CD4-positive, alpha-beta T cell treated with Interleukin-17A for 4 hours (primary cell): ENCODE results near the gene EHMT1.
"Not testable (repeated sequence)": the region's sequence is repeated elsewhere in the genome, so short reads cannot be mapped to it uniquely, and the experiment has no call there.

Experiments
- DNase-seq: peaks from one replicate; pipeline ENCODE4 v3.0.0-alpha.2; 2020; ENCODE audit warnings: mixed read lengths

The EHMT1 gene

DNA sequence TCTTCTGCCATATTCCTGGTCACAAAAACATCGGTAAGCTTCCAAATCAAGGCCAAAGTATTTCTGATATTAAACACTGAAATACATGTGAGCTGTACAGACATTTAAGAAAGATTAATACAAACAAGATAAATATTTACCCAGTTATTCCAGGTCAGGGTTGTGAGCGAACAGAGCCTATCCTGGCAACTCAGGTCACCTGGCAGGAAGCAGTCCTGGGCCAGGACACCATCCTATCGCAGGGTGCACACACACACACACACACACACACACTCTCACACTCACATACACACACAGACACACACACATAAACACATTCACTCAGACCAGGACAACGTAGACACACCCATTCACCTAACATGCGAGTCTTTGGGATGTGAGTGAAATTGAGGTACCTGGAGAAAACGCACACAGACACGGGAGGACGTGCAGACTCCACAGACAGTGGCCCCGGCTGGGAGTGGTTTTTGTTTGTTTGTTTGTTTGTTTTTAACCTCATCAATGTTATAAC is 176.4 kb downstream of the EHMT1 start:
- DNase-seq = no peak

DNA sequence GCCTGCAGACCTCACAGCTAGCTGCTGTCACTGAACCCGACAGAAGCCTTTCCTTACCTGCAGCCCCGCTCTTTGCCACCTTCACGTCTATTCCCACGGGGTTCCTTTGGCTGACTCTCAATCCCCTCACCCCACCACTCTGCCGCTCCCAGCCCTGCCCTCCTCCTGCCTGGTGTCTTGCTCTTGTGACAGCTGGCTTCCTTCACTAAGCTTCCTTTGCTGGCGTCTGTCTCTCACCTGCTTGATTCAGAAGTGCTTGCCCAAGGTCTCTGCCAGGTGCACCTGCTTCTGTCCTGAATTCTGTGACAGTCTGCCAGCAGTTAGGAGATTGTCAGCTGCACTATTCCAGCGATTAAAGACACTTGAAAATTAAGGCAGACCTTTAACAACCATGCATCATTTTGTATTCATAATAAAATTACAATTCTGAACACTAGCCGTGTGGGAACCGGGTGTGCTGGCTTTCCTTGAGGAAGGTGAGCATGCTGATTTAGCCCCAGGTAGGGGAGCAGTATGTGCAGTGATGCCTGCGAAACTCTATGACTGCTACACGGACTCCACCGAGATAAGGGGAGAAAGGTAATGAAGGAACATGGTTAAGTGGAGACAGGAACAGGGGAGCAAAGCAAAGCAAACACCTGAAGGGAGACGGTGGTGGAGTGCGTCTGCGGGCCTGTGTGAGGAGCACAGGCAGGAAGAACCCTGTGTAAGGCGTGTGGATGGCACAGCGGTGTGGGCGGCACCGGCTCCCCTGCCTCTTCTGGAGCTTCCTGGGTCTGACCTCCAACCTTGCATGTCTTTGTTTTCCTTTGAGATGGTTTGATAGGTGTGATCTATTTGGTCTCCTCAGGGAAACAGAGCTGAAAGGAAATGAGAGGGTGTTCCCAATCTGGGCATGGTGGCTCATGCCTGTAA is 178.7 kb downstream of the EHMT1 start:
- DNase-seq = no peak

DNA sequence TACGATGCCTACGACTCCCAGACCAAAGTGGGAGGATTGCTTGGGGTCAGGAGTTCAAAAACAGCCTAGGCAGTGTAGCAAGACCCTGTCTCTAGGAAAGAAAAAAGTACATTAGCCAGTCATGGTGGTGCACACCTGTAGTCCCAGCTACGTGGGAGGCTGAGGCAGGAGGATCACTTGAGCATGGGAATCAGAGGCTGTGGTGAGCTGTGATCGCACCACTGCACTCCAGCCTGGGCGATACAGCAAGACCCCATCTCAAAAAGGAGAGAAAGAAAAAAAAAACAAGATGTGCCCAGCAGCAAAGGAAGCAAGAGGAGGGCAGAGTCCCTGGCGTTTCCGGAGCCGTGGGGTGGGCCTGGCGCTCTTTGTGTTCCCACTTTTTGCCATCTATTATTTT is 179.3 kb downstream of the EHMT1 start:
- DNase-seq = no peak

DNA sequence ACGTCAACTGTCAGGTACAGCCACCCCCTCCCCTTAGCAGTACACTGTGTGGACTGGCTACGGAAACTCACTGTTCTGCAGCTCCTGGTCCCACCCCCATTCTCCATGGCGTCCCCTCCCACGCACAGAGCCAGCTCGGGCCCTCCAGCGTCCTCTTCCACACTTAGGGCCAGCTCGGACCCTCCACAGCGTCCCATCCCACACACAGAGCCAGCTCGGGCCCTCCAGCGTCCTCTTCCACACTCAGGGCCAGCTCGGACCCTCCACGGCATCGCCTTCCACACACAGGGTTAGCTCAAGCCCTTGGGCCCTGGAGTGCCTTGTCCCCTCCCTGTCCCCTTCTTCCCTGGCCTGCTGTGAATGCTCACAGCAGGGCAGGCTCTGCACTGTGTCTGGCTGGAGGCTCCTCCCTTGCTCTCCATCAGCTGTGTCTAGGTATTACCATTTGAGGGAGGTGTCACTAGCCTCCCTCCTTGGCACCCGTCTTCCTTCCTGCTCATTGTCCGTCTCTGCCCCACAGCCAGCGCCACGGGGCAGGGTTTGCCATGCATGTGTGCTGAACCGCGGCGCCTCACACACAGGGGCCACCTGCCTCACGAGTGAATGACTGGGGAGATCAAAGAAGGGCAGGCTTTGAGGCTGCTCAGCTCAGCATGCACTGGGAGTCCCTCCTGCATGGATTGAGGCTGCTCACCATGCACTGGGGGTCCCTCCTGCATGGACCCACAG is 180.3 kb downstream of the EHMT1 start:
- no peak for DNase-seq

DNA sequence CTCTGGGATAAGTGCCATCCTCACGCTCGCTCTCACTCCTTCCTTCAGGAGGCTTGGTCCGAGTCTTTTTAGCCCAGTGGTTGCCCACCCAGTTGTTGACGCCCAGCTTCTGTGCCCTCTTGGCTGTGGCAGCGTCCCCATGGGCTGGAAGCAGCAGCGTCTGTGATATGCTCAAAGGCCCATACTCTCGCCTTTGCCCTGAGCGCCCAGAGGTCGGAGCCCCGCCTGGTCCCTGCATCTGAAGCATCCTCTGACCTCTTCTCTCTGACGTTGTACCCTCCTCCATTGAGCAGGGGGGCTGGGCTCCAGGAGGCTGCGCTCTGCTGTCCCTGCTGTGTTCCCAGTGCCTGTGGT is 180.8 kb downstream of the EHMT1 start:
- no peak for DNase-seq

DNA sequence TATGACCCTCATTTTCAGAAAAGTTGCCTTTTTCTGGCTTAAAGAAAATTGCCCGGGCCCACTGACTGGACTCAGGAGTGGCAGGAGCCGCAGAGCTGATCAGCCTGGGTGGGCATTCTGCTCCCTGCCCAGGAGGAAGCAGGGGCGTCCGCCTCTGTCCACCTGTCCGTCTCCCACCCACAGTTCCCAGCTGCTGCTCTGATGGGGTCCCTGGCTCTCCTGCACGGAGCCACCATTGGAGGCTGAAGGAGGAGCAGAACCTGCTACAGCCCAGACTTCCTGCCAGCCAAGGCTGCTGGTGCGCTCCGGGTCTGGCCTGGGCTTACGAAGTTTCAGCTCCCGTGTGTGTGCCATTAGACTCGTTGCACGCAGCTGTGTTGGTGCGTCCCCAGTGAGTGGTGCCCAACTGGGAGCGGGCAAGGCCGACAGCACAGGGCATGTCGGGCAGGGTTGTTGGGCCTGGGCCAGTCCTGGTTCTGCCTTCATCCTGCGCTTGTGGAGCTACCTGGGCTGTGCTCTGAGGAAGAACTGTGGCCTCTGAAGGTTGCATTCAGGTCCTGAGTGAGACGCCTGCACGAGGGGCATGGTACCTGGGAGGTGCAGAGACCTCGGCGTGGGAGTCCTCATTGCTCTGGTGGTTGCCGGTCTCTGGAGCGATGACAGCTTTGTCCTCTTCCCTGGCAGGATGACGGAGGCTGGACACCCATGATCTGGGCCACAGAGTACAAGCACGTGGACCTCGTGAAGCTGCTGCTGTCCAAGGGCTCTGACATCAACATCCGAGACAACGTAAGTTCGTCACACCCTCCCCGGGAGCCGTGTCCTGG is 181.6 kb downstream of the EHMT1 start:
- DNase-seq = no peak

DNA sequence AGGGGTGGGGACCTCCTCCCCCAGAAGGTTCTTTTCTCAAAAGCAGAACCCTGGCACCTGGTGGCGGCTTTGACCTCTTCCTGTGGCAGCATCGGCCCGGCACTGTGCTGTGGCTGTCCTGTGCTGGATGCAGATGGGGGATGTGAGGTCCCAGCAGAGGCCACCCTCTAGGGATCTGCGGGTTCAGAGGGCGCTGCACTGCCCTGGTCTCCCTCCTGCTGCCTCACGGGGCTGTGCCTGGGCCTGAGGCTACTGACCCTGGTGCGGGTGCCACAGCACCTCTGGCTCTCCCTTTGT is 182.2 kb downstream of the EHMT1 start:
- DNase-seq = no peak

DNA sequence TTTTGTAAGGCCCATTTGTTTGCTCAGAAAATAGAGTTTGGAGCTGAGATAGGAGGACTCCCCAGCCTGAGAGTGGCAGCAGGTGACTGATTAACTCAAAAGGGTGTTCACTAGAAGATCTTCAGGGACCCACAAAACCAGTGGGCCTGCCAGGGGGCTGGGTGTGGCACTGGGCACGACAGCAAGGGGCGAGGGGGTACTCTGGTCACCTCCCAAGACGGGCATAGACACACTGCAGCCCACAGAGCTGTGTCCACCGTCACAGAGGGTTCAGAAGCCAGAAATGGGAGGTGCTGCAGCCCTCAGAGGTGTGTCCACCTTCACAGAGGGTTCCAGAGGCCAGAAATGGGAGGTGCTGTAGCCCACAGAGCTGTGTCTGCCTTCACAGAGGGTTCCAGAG is 183.2 kb downstream of the EHMT1 start:
- no peak for DNase-seq

DNA sequence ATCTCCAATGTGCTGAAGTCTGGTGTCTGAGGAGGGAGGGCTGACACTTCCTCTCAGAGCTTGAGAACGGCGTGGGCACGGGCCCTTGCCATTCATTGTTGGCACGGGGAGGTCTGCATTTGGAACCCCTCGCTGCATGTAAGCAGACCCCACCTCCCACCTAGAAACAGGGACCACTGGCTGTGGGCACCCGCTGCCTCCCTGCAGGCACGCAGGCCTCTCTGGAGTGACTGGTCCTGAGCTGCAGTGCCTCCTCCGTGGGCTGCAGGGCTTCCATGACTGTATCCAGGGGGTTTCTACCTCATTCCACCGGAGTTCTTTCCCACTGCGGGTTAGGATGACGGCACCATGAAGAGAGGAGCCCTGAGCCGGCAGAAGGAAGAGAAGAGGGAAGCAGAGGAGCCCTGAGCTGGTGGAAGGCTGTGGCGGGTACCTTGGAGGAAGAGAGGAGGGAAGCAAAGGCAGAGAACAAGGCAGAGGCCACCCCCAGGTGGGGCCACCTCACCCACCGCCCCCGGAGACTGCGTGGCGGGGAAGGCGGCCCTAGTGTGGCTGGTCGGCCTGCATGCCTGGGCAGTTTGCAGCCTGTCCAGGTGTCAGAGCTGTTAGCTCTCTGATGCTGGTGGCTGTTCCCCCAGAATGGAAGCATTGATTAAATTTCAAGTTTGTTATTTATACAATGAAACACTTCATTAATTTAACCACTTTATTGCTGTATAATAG is 183.9 kb downstream of the EHMT1 start:
- DNase-seq = no peak

DNA sequence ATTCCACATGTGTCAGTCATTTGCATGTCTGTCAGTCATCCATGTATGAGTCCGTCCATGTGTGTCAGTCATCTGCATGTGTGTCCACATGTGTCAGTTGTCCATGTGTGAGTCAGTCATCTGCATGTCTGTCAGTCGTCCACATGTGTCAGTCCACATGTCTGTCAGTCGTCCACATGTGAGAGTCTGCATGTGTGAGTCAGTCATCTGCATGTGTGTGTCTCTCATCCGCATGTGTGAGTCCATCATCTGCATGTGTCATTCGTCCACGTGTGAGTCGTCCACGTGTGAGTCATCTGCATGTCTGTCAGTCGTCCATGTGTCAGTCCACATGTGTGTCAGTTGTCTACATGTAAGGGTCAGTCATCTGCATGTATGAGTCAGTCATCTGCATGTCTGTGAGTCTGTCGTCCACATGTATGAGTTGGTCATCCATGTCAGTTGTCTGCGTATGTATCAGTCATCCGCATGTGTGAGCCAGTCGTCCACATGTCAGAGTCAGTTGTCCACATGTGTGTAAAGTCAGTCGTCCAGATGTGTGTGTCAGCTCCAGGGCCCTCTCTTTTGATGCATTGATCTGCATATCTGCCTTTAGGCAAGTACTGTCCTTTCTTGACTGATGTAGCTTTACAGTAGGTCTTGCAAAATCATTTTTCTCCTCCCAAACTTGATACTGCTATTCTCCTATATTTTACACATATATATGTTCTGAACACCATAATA is 186.3 kb downstream of the EHMT1 start:
- DNase-seq = no peak

DNA sequence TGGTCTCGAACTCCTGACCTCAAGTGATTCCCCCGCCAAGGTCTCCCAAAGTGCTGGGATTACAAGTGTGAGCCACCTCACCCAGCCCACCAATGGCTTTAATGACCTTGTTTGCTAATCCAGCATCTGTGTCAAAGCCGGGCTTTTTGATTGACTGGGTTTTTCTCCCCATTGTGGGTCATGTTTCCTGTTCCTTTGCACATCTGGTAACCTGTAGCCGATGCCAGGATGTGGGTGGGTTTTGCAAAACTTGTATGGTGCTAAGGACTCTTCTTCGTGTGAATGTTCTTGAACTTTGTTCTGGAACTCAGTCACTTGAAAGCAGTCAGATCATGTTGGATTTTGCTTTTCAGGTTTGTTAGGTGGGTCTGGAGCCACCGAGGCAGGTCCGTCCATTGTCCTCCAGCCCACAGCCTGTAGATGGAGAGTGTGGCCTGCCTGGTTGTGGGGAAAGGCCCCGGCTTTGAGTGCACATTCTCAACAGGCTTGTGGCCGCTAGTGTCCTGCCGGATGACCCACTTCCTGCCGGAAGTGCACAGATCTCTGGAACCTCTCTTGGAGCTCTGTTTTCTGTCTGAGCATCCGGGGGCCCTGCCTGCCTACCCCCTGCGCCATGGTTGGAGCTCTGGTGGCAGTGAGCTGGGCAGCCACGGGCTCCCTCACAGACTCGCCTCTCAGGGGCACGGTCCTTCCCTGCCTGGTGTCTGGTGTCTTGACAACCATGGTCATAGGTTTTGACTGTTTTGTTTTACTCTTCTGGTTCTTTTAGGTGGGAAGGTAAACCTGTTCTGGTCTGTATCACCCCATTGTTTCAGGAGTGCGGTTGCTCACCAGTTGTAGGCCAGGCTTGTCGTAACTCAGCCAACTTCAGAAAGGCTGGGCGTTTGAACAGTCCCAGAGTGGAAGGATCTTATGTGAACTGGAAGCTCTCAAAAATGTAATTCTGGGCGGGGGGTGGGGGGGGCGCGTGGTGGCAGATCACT is 189.2 kb downstream of the EHMT1 start:
- DNase-seq = no peak

DNA sequence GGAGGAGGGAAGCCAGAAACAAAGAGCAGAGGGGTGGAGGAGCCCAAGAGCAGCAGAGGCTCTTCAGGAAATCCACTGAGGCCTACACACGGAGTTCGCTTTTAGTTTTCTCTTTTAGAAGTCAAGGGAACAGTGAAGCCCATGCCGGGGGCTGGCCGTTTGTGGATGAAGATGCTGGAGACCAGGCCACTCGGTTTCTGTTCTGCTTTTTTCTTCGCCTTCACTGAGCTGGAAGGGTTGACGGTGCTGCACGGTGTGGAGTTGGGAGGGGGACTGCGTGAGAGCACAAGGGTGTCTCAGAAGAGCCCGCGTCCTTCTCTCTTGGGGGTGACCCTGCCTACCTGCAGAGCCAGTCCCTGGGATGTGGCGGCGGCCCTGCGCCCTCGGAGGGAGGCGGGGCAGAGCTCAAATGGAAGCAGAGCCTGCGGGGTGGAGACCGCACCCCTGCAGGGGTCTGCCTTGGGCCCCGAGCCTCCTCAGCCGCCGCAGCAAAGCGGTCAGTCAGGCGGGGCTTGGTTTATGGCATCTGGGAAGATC is 190.3 kb downstream of the EHMT1 start:
- DNase-seq = no peak

DNA sequence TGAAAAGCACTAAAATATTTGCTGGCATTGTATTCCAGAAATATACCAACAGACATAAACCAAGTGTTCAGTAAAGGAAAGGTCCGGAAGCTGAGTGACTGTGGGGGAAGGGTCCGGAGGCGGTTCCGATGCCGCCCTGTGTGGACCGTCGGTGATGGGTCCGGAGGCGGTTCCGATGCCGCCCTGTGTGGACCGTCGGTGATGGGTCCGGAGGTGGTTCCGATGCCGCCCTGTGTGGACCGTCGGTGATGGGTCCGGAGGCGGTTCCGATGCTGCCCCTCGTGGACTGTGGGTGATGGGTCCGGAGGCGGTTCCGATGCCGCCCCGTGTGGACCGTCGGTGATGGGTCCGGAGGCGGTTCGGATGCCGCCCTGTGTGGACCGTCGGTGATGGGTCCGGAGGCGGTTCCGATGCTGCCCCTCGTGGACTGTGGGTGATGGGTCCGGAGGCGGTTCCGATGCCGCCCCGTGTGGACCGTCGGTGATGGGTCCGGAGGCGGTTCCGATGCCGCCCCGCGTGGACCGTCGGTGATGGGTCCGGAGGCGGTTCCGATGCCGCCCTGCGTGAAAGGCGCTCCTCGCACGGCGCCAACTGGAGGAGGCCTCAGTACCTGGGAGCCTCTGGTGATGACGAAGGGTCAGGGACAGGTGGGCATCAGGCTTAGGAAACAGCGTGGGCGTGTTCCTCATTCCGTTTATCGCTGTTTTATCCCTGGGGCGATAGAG is 191.1 kb downstream of the EHMT1 start:
- DNase-seq = not testable (repeated sequence)

DNA sequence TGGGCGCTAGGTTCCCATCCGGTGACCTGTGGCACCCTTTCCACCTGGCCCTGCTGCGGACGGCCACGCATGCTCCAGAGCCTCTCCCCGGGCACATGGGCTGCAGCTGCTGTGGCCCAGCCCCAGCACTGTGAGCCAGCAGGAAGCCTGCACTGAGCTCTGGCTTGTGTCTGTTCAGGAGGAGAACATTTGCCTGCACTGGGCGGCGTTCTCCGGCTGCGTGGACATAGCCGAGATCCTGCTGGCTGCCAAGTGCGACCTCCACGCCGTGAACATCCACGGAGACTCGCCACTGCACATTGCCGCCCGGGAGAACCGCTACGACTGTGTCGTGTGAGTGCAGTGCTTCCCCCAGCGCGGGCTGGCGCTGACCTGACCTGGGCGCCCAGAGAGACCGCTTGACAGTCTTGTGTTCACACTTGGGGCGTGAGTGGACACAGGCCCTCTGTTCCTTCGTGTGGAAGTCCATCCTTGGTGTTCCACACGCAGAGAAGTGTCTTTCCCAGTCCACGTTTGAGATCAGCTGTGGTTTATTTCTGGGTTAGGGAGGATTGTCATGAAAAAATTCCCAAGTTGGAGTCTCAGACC is 192.6 kb downstream of the EHMT1 start:
- DNase-seq = no peak

DNA sequence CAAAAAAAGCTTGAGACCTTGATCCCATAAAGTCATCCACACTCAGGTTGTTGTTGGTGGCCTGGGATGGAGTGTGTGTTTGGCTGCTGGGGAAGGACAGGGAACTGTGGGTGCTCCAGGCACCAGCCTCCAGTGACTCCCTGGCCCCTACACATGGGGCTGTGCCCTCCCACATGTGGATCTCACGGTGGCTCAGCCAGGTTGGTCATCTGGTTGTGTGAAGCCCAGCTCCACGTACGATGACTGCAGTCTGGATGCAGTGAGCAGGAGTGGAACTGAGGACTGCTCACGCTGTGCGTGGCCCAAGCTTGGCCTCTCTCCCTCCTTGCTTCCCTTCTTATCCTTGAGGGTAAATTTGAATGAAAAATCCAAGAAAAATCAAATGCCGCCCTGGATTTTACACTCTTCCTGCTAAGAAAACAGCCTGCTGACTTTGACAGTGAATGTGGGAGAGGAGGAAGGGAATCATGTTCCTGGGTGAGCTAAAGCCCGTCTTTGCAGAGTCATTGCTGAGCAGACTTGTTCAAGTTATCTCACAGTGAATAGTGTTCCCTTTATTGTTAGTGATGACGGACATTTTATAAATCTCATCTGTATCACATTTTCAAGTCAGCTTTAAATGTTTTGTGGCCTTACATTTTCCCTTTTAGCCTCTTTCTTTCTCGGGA is 193.7 kb downstream of the EHMT1 start:
- no peak for DNase-seq

DNA sequence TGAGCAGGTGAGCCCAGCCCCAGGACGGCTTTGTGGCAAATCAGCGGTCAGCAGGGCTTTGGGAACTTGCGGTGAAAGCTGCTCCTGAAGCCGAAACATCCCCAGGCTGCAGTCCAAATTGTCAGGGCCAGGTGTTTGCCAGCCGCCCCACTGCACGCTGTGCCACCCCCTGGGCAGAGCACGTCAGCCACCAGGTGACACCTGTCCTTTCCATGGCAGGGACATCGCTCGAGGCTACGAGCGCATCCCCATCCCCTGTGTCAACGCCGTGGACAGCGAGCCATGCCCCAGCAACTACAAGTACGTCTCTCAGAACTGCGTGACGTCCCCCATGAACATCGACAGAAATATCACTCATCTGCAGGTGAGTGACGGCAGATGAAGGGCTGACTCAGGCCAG is 194.4 kb downstream of the EHMT1 start:
- no peak for DNase-seq

DNA sequence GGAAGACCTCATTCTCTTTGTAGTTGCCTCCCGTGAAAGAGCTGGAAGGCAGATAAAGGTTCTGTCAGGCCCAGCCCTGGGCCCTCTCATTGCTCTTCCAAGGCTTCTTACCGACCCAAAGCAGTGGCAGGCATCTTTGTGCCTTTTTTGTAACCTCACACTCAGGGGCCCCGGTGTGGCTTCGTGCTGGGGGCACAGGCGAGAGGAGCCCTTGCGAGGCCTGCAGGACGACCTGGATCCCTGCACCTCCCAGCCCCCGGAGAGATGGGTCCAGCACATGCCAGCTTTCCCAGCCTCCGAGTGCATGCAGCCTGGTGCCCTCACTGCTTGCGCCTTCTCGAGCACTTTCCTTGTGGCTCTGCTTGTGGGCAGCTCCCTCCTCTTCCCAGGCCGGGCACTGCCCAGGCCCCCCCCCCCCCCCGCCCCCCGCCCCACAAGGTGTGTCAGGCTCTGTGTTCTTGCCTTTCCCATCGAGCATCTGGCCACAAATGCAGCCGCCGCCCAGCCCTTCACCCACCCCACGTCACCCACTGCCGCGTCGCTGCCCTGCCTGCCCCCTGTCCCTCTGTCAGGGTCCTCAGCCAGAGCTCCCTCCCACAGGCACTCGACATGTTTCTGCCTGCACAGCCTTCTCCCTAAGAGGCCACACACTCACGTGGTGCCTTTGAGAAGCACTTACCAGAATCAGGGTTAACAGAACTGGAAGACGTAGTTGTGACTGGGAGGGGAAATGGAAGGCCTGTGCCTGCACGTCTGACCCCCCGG is 195.0 kb downstream of the EHMT1 start:
- no peak for DNase-seq

DNA sequence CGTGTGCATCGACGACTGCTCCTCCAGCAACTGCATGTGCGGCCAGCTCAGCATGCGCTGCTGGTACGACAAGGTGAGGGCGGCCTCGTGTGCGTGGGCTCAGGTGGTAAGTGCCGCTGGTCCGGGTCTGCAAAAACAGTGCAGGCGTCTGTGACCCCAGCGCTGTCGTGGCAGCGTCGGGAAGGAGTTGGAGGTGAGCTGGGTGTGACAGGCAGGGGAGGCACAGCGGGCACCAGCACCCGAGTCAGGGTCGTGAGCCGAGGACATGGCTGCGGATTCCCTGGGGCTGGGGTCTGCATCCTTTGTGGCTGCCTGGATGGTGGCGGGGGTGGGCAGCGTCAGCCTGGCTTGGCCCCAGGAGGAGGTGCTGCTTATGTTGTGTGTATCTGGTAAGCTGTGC is 195.6 kb downstream of the EHMT1 start:
- no peak for DNase-seq
